SU-DHL-6 (cell line): ENCODE results near the gene COBLL1.

Experiments used
- H2AFZ ChIP-seq: fragments of 200-600 bp; sonication (generic); 2 replicates; pipeline ENCODE4 v1.6.1; 2014; ENCODE audit warnings: low read depth, mild to moderate bottlenecking, moderate library complexity, mixed read lengths, antibody characterized with exemption, low read length; ENCODE audit not compliant: severe bottlenecking
- H3F3A ChIP-seq: fragments of 200-600 bp; shearing (Covaris generic); 2 replicates; pipeline ENCODE4 v1.6.0; 2016; ENCODE audit warnings: antibody characterized with exemption, mild to moderate bottlenecking; ENCODE audit not compliant: insufficient read depth
- H3K27ac ChIP-seq: fragments of 200-600 bp; sonication (generic); 2 replicates; pipeline ENCODE4 v1.5.1; 2016; ENCODE audit warnings: low read depth, mild to moderate bottlenecking, low read length, moderate library complexity, mixed read lengths
- H3K27me3 ChIP-seq: fragments of 200-600 bp; sonication (generic), shearing (Covaris generic); 2 replicates; pipeline ENCODE4 v1.6.0; 2014; ENCODE audit warnings: mild to moderate bottlenecking, low read length
- H3K36me3 ChIP-seq: fragments of 200-600 bp; sonication (generic); 2 replicates; pipeline ENCODE4 v1.6.1; 2014; ENCODE audit warnings: mild to moderate bottlenecking, low read length, mixed read lengths
- H3K4me2 ChIP-seq: fragments of 300-600, 200-600 bp; shearing (Covaris generic), sonication (generic); 2 replicates; pipeline ENCODE4 v1.6.0; 2014; ENCODE audit warnings: low read length, low read depth, mild to moderate bottlenecking; ENCODE audit not compliant: poor library complexity, severe bottlenecking
- H3K4me3 ChIP-seq: fragments of 200-600 bp; sonication (generic); 2 replicates; pipeline ENCODE4 v1.5.1; 2014; ENCODE audit warnings: antibody characterized with exemption, low read length, mild to moderate bottlenecking, mixed read lengths; ENCODE audit not compliant: insufficient read depth, poor library complexity, severe bottlenecking
- H3K79me2 ChIP-seq: fragments of 200-600 bp; sonication (generic); 2 replicates; pipeline ENCODE4 v1.6.1; 2014; ENCODE audit warnings: mild to moderate bottlenecking, low read length, moderate library complexity; ENCODE audit not compliant: insufficient read depth
- H3K9ac ChIP-seq: fragments of 200-600 bp; sonication (generic); 2 replicates; pipeline ENCODE4 v1.7.0; 2014; ENCODE audit warnings: mild to moderate bottlenecking, low read length
- H3K9me2 ChIP-seq: fragments of 200-600 bp; sonication (generic); replicated peaks from 2 replicates; pipeline ENCODE4 v1.6.1; 2014; ENCODE audit warnings: low read length; ENCODE audit not compliant: insufficient read depth
- H3K9me3 ChIP-seq: fragments of 200-600 bp; sonication (generic); 2 replicates; pipeline ENCODE4 v1.6.1; 2014; ENCODE audit warnings: low read length, mixed read lengths; ENCODE audit not compliant: insufficient read depth
- H4K20me1 ChIP-seq: fragments of 200-600 bp; sonication (generic); 2 replicates; pipeline ENCODE4 v1.6.1; 2014; ENCODE audit warnings: low read depth, mild to moderate bottlenecking, antibody characterized with exemption, low read length, moderate library complexity, mixed read lengths
- CTCF ChIP-seq: fragments of 200-600 bp; sonication (generic); IDR thresholded peaks from one replicate; pipeline ENCODE4 v1.5.1; 2017; ENCODE audit warnings: antibody characterized with exemption, mild to moderate bottlenecking, low read length, moderate library complexity; ENCODE audit not compliant: insufficient read depth, poor library complexity, severe bottlenecking
- EZH2phosphoT487 ChIP-seq: fragments of 200-600 bp; sonication (generic), shearing (Covaris generic); conservative IDR thresholded peaks from 2 replicates; pipeline ENCODE4 v1.6.1; 2018; ENCODE audit warnings: mild to moderate bottlenecking, antibody characterized with exemption, low read length, moderate library complexity, mixed read lengths

COBLL1 gene

GRCh38 chr2:164706522-164706921 lies 135.1 kb downstream of the COBLL1 start:
- Histone ChIP-seq H3F3A (no peaks in the 10 kb centered on the region), H3K27me3 (0 out of 2 replicates have a peak, but pooled peaks cover 6% of the 10 kb centered on the region), H3K4me3 (no peak overlapping the region), H3K4me2 (no peak overlapping the region), H2AFZ (no peak overlapping the region), H3K9ac (no peak overlapping the region), H3K27ac (no peak overlapping the region), H3K9me3 (no peaks in the 10 kb centered on the region), H3K9me2 (no peaks in the 10 kb centered on the region), H4K20me1 (no peaks in the 10 kb centered on the region), H3K79me2 (no peaks in the 10 kb centered on the region), H3K36me3 (no peaks in the 10 kb centered on the region)
- TF ChIP-seq EZH2phosphoT487: no peak
- TF ChIP-seq CTCF: no peak

GRCh38 chr2:164705412-164706167 lies 136.0 kb downstream of the COBLL1 start:
- no peaks in the 10 kb centered on the region for H3K9me2 ChIP-seq
- H3K36me3 ChIP-seq: no peaks in the 10 kb centered on the region
- H4K20me1 ChIP-seq: no peaks in the 10 kb centered on the region
- H3K9me3 ChIP-seq: no peaks in the 10 kb centered on the region
- no peaks in the 10 kb centered on the region for H3K79me2 ChIP-seq
- TF ChIP-seq CTCF: no peak
- TF ChIP-seq EZH2phosphoT487: no peak
- no peak overlapping the region for H3K27ac ChIP-seq
- 0 out of 2 replicates have a peak, but pooled peaks cover 6% of the 10 kb centered on the region for H3K27me3 ChIP-seq
- no peak overlapping the region for H3K4me3 ChIP-seq
- H2AFZ ChIP-seq: no peak overlapping the region
- H3K9ac ChIP-seq: no peak overlapping the region
- H3F3A ChIP-seq: no peaks in the 10 kb centered on the region
- H3K4me2 ChIP-seq: no peak overlapping the region

GRCh38 chr2:164703915-164704706 lies 137.5 kb downstream of the COBLL1 start:
- Histone ChIP-seq H3K9me3 (no peaks in the 10 kb centered on the region), H3K79me2 (no peaks in the 10 kb centered on the region), H3K9ac (no peak overlapping the region), H3F3A (no peaks in the 10 kb centered on the region), H4K20me1 (no peaks in the 10 kb centered on the region), H3K4me3 (no peak overlapping the region), H3K4me2 (no peak overlapping the region), H3K36me3 (no peaks in the 10 kb centered on the region), H2AFZ (no peak overlapping the region), H3K27ac (no peak overlapping the region), H3K9me2 (no peaks in the 10 kb centered on the region), H3K27me3 (0 out of 2 replicates have a peak, but pooled peaks cover 6% of the 10 kb centered on the region)
- TF ChIP-seq CTCF (no peak), EZH2phosphoT487 (no peak)
